SKM-1 (cell line): Measurements from ENCODE around the gene MTOR.

Experiments used
- DNase-seq: peaks from one replicate; lab custom pipeline; 2025; ENCODE audit not compliant: unreplicated experiment; lab: John Stamatoyannopoulos, UW

The MTOR gene

DNA sequence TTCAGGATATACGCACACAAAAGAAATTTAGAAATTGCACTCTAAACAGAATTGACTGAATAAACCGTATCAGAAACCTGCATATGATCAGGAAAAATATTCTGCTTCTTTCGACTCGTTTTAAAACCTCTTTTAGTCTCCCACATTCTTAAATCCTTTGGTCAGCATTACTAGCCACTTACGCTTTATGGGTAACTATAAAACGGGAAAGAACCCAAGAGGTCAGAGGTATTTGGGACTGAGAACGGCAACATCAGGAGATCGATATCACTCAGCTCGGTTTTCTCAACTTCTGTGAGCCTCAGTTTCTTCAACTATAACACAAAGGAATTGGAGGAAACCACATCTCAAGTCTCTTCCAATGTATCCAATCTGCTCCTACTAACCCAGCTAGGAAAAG, 109.6 kb downstream of the MTOR start:
- no peak for DNase-seq

DNA sequence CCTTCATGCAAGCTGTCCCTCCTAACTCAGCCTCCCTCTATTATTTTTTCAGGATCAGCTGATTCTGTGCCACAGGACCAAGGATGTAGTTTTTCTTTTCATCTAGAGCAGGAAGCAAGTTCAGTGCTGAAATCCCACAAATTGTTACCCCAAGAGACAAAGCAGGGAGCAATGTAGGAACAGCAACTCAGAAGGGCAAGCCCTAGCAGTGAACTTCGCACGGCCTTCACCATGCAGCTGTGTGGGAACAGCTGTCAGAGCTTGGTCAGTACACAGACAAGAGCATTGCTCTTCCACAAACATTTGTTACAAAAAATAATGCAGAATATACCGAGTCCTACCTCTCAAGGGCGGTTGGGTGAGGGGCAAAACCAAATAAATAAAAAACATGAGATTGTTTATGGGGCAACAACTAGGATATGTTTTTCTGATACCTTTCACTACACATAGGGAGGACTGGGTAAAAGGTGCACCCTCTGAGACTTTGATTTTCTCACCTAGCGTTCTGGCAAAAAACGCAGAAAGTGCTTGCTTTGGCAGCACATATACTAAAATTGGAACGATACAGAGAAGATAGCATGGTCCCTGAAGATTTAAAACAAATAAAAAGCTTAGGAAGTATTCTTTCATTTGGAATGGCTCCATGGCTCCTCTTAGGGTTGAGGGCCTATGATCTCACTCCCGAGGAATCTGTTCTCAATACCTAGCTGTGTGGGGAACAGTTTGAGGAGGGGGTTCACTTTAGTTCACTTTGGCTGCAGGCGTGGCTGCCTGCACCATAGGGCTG, 110.3 kb downstream of the MTOR start:
- no peak for DNase-seq

DNA sequence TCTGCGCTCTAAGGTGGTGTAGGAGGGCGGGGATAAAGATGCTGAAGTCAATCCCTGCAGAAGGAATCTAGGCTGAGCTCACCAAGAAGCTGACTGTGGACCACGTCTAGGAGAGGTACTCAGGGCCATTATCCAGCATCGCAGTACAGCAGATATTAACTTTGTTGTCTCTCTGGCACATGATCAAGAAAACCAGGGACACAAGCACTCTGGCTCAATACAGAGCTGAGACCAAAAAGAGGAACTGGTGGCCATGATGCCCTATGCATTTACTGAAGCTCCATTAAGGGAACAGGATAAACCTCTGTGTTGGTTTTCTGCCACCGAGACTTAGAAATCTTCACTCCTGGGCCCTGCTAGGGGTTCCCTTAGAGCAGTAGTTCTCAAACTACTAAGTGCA, 111.2 kb downstream of the MTOR start:
- peak; percentile 5 for DNase-seq

DNA sequence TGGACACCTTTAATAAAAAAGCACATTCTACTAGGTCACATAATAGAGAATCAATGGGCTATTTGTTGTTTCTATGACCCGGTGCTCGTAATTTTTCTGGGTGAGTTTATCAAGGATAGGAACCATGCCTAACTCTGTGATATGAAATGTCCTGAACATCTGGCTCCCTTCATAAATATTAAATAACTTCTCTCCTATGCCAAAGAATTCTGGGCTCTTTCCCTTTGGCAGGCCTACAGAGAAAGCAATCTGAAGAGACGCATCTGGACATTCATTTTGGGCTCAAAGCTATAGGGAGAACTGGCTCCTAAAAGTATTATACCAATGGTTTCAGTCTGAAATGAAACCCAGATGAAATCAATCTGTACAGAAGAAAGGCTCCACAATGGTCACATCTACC, 112.0 kb downstream of the MTOR start:
- no peak for DNase-seq

DNA sequence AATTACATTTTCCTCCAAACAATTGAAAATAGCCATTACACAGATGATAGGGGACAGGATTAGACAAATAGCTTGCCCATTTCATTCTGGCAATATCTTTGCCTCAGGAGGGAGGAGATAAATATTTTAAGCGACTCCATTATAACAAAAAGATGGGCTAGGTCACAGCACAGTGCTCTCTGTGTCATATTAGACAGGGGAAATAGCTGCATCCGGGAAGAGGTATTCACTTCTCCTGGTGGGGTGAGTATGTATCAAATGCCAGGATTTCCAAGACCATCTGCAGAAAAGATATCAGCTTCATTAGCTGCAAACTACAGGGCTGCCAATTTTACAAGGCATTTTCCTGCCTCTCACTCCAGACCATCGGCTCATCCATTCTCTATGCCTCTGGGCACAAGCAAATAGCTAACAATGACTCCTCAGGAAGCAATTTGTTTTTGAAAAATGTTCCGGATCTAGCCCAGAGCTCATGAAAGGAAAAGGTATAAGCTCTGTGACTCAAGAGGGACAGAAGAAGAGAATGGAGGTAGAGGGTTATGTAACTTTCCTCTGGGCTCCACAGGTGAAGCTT, 115.1 kb downstream of the MTOR start:
- no peak for DNase-seq

DNA sequence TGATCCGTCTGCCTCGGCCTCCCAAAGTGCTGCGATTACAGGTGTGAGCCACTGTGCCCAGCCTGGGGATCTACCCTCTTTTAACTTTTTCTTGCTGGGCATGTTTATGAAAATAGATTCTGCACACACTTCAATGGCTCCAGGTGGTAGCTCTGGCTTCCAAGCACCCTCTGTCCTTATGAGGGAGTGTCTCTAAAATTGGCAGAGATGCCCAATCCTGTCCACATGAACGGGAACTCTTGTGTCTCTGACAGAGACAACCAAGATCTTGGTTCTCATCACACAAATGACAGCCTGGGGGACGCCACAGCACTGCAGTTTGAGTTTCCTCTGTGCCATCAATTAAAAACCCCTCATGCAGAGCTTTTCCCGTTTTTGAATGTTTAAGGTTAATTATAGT, 116.6 kb downstream of the MTOR start:
- DNase-seq: no peak

DNA sequence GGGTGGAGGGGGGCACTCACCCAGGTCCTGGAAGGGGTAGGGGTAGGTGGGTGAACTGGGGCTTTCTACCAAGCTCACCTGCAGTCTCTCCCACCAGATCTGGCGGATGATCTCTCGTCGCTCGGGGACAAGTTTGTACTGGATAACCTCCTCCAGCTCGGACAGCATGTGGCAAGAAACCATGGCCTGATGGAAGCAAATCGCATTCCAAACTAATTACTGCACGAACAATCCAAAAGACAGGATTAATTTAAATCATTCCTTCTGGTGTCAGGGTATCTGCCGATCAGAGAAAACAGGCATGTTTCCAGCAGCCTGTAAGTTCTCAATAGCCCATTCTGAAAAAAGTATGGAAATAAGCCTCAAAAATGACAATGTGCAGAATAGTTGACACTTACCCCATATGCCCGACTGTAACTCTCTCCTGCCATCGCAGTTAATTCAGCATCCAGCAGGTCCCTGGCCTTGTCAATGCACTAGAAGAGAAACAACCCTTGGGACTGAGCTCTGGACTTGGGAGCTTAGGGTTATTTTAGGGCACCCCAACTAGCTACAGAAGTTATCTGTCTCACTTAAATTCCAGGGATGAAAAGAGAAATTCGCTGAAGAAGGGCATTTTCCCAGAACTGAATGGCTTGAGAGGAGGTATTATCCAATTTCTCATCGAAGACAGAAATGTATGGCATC, 117.6 kb downstream of the MTOR start:
- DNase-seq: no peak

DNA sequence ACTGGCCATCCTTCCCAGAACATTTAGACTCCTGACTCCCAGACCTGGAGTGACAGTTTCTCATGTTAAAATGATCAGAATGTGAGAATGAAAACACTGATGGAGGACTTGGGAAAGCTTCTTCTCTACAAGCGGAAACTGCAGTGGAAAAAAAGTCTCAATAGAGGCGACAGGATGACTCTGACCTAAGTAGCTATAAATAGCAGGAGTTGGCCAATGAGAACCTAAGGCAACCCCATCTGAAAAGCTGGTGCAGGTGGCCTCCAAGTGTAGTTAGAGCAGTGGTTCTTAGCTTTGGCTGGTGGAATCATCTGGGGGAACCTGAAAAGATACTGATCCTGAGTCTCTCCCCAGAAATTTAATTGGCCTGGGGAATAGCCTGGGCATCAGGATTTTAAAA, 118.4 kb downstream of the MTOR start:
- DNase-seq: no peak

DNA sequence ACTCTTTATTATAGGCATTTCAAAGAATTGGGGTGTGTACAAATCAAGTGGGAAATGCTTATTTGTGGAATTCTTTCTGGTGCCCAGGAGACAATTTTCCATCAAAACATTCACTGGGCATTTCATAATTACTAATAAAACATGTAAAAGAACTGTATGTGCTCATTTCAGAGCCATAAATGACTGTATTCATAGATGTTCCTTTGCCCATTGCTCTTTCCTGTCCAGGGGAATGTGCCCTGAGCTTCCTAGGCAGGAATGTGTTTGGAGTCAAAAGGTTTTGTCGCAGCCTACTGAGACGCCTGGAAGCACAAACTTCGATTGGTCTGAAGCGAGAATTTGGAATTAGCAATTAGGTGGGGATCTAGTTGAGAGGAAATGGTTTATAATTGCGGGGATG, 119.0 kb downstream of the MTOR start:
- DNase-seq: no peak

DNA sequence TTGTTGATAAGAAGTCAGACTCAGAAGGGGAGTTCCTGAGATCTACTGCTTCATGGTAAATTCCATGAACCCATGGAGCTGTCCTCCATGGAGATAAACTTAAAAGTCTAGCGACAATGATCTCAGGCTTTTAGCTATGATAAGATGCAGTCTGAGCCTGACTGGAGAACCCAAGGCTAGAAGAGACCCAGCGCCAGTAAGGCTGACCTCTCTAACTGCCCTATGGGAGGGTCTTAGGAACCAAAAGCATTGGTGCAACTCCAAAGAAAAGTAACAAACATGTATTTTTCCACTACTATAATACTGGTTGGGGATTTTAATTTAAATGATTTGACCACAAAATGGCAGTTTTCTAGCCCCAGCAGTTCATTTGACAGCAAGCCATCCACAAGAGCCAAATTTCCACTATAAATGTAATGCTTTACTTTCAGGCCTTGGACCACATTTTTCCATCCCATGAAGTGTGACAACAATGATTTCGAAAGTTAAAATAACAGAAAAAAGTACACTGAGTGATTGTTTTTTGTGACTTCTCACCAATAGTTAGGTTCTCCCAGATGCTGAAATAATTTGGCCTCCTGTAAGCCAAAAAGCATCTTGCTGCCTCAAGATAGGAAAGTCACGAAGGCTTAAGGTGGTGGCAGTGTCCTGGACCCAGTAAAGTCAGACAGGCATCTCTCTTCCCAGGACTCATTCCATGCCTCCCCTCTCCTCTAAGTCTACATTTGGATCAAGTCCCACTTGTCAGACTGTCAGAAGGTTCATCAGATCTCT, 119.5 kb downstream of the MTOR start:
- DNase-seq: no peak

DNA sequence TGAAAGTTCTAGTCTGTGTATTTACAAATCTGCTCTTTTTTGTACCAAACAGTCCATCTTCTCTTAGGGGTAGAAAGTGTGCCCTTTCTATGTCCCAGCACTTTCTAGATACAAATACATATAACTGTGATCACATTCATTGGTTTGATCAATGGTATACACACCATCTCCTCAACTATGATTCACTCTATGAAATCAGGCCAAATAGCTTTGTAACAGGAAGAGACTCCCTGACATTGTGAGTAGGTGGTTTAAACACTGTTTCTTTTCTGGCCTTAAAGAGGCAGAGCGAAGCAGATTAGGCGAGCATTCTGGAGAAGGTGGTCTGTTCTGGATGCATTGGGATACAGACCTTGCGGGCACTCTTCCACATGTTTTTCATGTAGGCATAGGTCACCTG, 123.4 kb downstream of the MTOR start:
- no peak for DNase-seq

DNA sequence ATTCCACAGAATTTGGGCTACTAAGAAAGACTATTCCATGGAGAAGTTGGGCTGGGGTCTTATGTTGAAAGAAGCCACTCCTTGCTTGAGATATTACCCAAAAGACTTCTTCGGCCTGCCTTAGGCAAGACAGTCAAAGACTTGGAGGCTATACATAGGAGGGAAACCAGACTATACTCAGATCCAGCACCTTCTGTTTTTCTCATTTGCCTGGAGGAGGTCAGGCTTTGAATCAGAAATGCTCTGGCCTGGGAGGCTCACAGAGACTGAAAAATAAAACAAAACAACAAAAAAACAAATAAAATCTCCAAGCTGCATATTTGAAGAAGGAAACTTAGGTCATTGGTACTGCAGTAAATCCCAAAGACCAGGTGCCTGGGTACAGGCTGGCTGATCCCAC, 124.3 kb downstream of the MTOR start:
- DNase-seq: no peak

DNA sequence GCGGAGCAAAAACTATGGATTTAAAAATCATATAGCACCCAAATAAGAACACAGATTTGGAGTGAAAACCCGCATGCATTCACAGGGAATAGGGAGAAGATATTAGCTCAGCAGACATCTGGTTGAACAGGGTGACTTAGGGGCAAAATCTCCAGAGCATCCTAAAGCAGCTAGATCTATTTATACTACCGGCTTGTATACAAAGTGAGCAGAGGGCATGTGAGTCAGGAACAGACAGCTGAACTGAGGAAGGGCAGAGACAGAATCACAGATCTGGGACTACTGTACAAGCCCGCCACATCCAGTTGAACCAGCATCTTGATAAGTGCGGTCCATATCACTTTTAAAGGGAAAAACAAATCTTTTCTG, 127.5 kb downstream of the MTOR start:
- DNase-seq: no peak

DNA sequence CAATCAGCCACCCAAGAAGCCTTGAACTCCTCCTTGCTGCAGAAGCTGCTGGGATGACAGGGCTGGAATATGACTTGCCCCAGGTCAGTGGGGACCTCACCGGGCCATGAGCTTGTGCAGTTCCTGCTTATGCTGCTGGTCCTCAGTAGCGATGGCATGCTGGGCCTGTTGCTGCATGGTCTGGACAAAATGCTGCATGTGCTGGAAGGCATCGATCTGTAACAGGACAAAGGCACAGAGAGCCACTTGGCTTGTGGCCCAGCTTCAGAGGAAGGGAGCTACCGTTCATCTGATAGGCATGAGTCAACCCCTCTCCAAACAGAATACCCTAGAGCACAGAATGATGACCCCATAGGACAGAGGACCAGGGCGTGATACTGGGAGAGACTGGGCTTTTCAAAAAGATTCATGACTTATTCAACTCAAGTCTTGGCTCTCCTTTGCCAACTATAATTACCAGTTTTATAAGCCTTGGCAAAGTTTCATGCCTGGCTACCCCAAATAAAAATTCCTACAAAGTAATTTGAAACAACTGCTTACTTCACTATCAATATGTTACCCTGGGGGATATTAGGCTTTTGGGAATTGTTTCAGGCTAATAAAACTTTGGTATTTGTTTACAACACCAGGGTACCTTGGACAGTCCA, 128.0 kb downstream of the MTOR start:
- no peak for DNase-seq

DNA sequence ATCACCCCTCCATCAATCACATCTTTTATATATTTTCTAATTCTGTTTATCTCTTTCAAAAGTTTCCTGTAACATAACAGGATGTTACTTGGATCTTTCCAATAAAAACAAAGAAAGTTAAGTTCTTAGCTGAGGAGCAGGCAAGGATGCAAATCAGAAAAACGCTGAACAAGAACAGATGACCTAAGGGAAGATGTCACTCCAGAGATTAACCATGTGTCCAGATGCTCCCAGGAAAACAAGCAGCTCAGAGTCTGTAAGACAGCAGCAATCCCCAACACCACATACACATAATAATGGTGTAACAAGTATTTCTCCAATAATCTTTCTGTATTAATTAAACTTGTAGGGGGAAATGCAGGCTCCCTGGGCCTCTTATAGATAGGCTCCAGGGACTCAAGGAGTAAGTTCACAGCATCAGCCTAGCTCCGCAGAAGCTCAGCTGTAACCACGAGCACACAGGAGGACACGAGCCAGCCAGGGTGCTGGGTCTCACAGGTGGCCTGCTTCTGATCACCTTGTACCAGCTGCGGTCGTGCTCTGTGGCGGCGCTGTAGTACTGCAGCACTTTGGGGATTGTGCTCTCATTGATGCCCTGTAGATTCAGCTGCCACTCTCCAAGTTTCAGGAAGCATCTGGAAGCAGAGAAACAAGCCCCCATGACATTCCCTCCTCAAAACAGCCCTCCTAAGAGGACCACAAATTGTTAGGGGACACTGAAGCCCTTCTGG, 129.6 kb downstream of the MTOR start:
- DNase-seq: no peak

DNA sequence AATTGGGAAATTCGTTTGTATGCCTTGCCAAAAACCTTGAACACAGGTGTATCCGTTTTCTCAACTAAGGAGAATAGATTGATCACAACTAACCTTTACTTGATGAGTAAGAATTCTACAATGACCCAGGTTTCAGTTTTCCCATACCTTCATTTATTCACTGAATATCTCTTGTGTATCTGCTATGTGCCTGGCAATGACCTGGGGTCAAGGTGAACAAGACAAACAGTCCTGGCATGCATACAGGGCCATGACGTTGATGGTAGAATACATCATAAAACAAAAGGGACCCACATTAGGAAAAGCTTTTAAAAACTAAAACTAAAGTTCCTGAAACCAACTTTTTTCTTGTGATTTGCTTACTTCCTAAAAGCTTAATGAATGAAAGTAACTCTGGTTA, 130.5 kb downstream of the MTOR start:
- no peak for DNase-seq

DNA sequence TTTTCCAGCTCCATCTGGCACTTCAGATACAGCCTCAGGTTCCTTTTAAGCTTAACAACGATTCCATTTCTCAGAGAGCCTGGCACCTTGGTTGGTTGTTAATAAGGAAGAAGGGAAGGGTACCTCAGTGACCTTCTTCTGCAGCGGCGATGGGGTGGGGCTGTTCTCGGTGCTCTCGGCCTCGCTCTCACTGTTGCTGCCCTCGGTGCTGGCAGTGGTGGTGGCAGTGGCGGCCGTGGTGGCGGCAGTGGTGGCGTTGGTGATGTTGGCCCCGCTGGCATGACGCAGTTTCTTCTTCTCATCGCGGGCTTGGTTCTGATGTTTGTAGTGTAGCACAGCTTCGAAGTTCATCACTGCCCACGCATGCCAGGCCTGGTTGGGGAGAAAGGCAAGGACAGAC, 131.9 kb downstream of the MTOR start:
- DNase-seq: no peak

DNA sequence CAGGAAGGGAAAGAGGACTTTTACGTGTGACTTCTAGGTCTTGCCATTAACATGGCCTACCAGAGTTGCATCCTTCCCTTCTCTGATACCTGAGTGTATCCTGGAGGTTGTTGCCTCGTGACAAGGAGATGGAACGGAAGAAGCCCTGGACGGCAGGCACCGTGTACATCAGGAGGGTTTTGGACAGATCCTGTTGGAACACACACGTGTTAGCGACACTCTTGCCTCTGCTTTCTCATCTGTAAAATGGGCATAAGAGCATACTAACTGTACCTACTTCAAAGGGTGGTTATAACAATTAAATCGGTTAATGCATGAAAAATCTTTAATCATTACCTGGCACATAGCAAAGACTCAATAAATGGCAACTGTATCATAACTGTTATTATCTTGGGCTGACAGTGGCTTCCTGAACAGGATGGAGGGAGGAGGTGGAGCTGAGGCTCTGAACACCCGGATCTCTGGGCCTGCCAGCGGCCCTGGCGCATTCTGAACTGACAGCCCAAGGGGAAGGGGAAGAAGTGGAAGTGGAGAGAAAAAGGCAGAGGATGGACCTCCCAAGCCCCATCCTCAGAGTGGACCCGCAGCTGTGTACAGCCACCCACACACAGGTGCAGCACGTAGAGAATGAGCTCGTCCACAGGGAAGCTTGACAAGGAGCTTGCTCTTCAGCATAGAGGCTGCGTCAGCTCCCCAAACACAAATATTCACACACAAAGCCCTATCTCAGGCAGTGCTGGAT, 132.5 kb downstream of the MTOR start:
- DNase-seq: no peak

DNA sequence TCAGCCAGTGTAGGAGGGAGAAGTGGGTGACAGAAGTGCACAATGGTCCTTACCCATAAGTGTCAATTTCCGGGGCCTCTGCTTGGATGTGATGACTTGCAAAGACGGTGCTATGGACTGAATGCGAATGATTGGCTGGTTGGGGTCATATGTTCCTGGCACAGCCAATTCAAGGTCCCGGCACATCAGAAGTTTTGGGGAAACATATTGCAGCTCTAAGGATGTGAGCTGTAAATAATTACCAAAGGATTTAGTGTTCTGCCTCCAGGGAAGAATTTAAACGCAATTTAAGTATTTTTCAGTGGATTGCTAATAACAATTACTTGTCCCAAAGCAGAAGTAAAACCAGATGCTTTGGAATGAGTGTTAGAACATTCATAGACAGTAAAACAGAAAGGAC, 135.8 kb downstream of the MTOR start:
- DNase-seq: no peak

DNA sequence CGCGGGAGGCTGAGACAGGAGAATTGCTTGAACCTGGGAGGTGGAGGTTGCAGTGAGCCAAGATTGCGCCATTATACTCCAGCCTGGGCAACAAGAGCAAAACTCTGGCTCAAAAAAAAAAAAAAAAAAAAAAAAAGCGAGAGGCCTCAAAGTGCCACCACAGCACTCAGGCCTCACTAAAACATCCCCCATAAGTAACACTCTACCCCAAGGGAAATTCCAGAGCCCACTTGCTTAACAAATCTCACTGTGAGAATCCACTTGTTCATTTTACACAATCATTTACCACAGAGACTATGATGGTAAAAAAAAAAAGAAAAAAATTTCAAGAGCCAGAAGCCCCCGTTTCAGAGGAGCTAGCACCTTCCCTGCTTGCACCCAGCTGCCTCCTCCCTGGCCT, 136.4 kb downstream of the MTOR start:
- no peak for DNase-seq
